Neuronal stem cell (in vitro differentiated cells): ENCODE results near the gene PAPLN.

Source experiments
- DNase-seq: peaks from one replicate; pipeline ENCODE4 v3.0.0-alpha.2; 2013; ENCODE audit warnings: low spot score
- H2AFZ ChIP-seq: one replicate; pipeline ENCODE4 v1.6.1; 2013; ENCODE audit warnings: mild to moderate bottlenecking, low read length, inconsistent platforms
- H2AK5ac ChIP-seq: 2 replicates; pipeline ENCODE4 v1.6.1; 2013; ENCODE audit warnings: low read depth, mild to moderate bottlenecking, inconsistent platforms, low read length, moderate library complexity, mixed read lengths
- H2BK120ac ChIP-seq: 2 replicates; pipeline ENCODE4 v1.6.1; 2013; ENCODE audit warnings: low read depth, mild to moderate bottlenecking, inconsistent platforms, low read length, moderate library complexity, mixed read lengths
- H2BK12ac ChIP-seq: one replicate; pipeline ENCODE4 v1.6.1; 2013; ENCODE audit warnings: low read length, inconsistent platforms
- H2BK15ac ChIP-seq: 2 replicates; pipeline ENCODE4 v1.6.1; 2013; ENCODE audit warnings: mild to moderate bottlenecking, low read length, inconsistent platforms, mixed read lengths
- H2BK5ac ChIP-seq: one replicate; pipeline ENCODE4 v1.6.1; 2013; ENCODE audit warnings: inconsistent platforms, mild to moderate bottlenecking, low read length, moderate library complexity
- H3K14ac ChIP-seq: one replicate; pipeline ENCODE4 v1.6.1; 2013; ENCODE audit warnings: low read length, inconsistent platforms
- H3K18ac ChIP-seq: 2 replicates; pipeline ENCODE4 v1.6.1; 2013; ENCODE audit warnings: low read length, inconsistent platforms
- H3K23ac ChIP-seq: 2 replicates; pipeline ENCODE4 v1.6.1; 2013; ENCODE audit warnings: low read depth, mild to moderate bottlenecking, mixed read lengths, low read length, inconsistent platforms; ENCODE audit not compliant: poor library complexity
- H3K27ac ChIP-seq: replicated peaks from 3 replicates; pipeline ENCODE4 v1.5.1; 2013; ENCODE audit warnings: low read length, inconsistent platforms
- H3K27me3 ChIP-seq, 3 experiments: 2 replicates each; pipeline ENCODE4 v1.6.1; 2013; ENCODE audit warnings: low read length in 3 of 3, mild to moderate bottlenecking in 2 of 3, inconsistent platforms in 1 of 3, low read depth in 1 of 3, mixed read lengths in 1 of 3, moderate library complexity in 1 of 3; ENCODE audit not compliant: control insufficient read depth in 3 of 3, insufficient read depth in 3 of 3
- H3K36me3 ChIP-seq, 2 donors: replicated peaks in 1 of 2; 2 replicates each; pipeline ENCODE4 v1.6.1; 2013; ENCODE audit warnings: low read length in 2 of 2; ENCODE audit not compliant: control insufficient read depth in 2 of 2, insufficient read depth in 2 of 2
- H3K4ac ChIP-seq: 2 replicates; pipeline ENCODE4 v1.6.1; 2013; ENCODE audit warnings: inconsistent platforms, mild to moderate bottlenecking, low read length, moderate library complexity
- H3K4me1 ChIP-seq, 2 donors: 1 replicate in 1 of 2; 2 replicates in 1 of 2; pipeline ENCODE4 v1.6.1; 2013; ENCODE audit warnings: low read length in 2 of 2, low read depth in 1 of 2; ENCODE audit not compliant: control insufficient read depth in 2 of 2, insufficient read depth in 1 of 2
- H3K4me2 ChIP-seq: one replicate; pipeline ENCODE4 v1.6.1; 2013; ENCODE audit warnings: mild to moderate bottlenecking, low read length, inconsistent platforms; ENCODE audit not compliant: insufficient read depth, poor library complexity, severe bottlenecking
- H3K4me3 ChIP-seq, 2 donors: 2 replicates each; pipeline ENCODE4 v1.5.1; 2013; ENCODE audit warnings: low read length in 2 of 2, mild to moderate bottlenecking in 2 of 2, inconsistent platforms in 1 of 2, moderate library complexity in 1 of 2
- H3K79me1 ChIP-seq: one replicate; pipeline ENCODE4 v1.6.1; 2013; ENCODE audit warnings: low read depth, mild to moderate bottlenecking, inconsistent platforms, low read length, moderate library complexity
- H3K9ac ChIP-seq: one replicate; pipeline ENCODE4 v1.6.1; 2013; ENCODE audit warnings: mild to moderate bottlenecking, low read depth, low read length, inconsistent platforms; ENCODE audit not compliant: poor library complexity
- H3K9me3 ChIP-seq, 2 donors: replicated peaks in 1 of 2; 2 replicates each; pipeline versions ENCODE3 to v1.6.1; 2013; ENCODE audit warnings: low read length in 2 of 2, mild to moderate bottlenecking in 2 of 2, inconsistent platforms in 1 of 2, low read depth in 1 of 2, mixed read lengths in 1 of 2, moderate library complexity in 1 of 2; ENCODE audit not compliant: control insufficient read depth in 2 of 2, insufficient read depth in 1 of 2
- H4K8ac ChIP-seq: one replicate; pipeline ENCODE4 v1.6.1; 2013; ENCODE audit warnings: low read depth, mild to moderate bottlenecking, inconsistent platforms, low read length, moderate library complexity
- H4K91ac ChIP-seq: one replicate; pipeline ENCODE4 v1.6.1; 2013; ENCODE audit warnings: low read length, low read depth, mild to moderate bottlenecking, inconsistent platforms; ENCODE audit not compliant: poor library complexity
- WGBS, 2 donors: extraction: QIAGEN DNeasy Blood & Tissue Kit; methylation state at CpG; one replicate each; pipeline ENCODE4 v1.1.7; 2013; ENCODE audit warnings: missing lambda C conversion rate in 2 of 2, mixed read lengths in 1 of 2; ENCODE audit not compliant: insufficient read length in 2 of 2, insufficient replicate concordance in 1 of 2; ENCODE audit errors: extremely low coverage in 2 of 2; 5-methylcytosine and 5-hydroxymethylcytosine counted together

PAPLN gene

DNA sequence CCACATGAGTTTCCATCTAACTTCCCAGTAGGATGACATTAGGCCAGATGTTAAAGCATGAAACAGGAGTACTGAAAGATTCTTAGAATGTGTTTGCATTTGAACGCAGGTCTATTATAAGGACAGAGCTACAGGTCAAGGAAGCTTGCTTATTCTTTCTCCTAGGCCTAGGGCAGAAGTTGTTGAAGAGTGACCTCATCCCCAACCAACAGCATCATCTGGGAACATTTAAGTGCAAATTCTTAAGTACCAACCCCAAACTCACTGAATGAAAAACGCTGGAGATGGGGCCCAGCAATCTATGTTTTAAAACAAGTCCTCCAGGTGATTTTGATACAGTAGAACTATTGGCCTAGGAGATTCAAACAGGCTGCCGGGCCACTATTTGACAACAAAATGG lies 52.4 kb downstream of the PAPLN start:
- H3K36me3 ChIP-seq, result peaks cover 4 to 38% of the 10 kb centered on the region in 2 donors
- no peaks in the 10 kb centered on the region for H3K79me1 ChIP-seq
- H3K27ac ChIP-seq, result no peak overlapping the region
- H3K27me3 ChIP-seq, result no peaks in the 10 kb centered on the region
- no peak overlapping the region for H3K4me3 ChIP-seq
- no peak overlapping the region for H4K8ac ChIP-seq
- H3K4me1 ChIP-seq, result no peaks in the 10 kb centered on the region
- H2AFZ ChIP-seq, result no peak overlapping the region
- H4K91ac ChIP-seq, result no peak overlapping the region
- H3K23ac ChIP-seq, result no peak overlapping the region
- DNase-seq, result no peak
- H3K4me2 ChIP-seq, result no peak overlapping the region
- H2BK120ac ChIP-seq, result no peak overlapping the region
- no peak overlapping the region for H2BK12ac ChIP-seq
- no peak overlapping the region for H2BK15ac ChIP-seq
- no peak overlapping the region for H3K4ac ChIP-seq
- no CpG with 5 or more reads among the region's 3 CpGs for WGBS, 2 donors
- no peak overlapping the region for H3K9ac ChIP-seq
- H2AK5ac ChIP-seq, result no peak overlapping the region
- H3K18ac ChIP-seq, result no peak overlapping the region
- H3K9me3 ChIP-seq, result no peaks in the 10 kb centered on the region
- no peak overlapping the region for H2BK5ac ChIP-seq
- no peak overlapping the region for H3K14ac ChIP-seq

DNA sequence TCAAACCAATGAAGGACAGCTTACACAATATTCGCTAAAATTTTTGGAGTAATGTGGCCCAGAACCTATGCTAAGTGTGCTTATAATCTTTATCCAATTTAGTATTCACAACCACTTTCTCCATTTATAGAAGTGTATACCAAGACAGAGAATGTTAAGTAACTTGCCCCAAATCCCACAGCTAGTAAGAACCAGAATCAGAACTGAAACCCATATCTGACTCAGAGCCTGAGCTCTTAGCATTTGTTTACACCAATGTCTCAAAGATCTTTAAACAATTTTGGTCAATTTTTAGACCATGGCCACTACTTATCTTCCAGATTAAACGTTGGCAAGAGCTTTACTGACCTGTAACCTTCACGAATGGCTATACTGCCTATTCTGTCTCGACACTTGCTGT lies 53.0 kb downstream of the PAPLN start:
- no peak overlapping the region for H2BK120ac ChIP-seq
- no CpG with 5 or more reads among the region's 4 CpGs for WGBS, 2 donors
- no peak overlapping the region for H3K9ac ChIP-seq

DNA sequence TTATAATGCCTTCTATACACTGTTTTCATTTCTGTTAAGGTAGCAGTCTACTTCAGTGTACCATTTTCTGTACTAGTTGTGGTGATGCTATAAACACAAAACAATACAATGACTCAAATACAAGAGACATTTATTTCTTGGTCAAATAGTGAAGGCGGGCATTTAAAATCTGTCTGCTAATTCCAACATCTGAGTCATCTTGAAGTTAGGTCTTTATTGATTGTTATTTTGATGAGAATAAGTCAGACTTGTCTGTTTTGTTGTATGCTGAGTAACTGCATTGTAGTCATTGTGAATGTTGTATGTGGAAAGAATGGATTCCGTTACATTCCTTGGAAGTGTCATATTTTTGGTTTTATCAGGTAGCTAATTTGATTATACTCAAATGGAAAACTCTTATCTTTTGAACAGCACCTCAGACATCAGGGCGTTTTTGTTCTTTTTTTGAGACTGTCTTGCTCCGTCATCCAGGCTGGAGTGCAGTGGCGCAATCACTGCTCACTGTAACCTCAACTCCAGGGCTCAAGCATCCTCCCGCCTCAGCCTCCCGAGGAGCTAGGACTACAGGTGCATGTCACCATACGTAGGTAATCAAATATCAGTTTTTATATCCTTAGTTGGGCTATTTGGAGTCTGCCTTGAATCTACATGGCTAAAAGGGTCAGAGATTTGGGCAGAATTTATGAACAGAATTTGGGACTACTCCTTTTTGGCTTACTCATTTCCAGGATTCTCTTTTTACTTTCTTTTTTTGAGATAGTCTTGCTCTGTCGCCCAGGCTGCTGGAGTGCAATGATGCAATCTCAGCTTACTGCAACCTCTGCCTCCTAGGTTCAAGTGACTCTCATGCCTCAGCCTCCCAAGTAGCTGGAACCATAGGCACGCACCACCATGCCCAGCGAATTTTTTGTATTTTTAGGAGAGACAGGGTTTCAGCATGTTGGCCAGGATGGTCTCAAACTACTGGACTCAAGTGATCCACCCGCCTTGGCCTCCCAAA lies 56.8 kb downstream of the PAPLN start:
- Histone ChIP-seq H3K27ac (no peak overlapping the region), H3K36me3 (peaks cover 4 to 17% of the 10 kb centered on the region in 2 donors), H3K4me3 (no peak overlapping the region), H2BK5ac (no peak overlapping the region), H2AK5ac (no peak overlapping the region), H2AFZ (no peak overlapping the region), H3K18ac (no peak overlapping the region), H3K4me1 (no peaks in the 10 kb centered on the region), H2BK12ac (no peak overlapping the region), H3K9ac (no peak overlapping the region), H2BK15ac (no peak overlapping the region), H3K23ac (no peak overlapping the region), H3K4ac (no peak overlapping the region), H3K4me2 (no peak overlapping the region), H3K79me1 (no peaks in the 10 kb centered on the region), H4K91ac (no peak overlapping the region), H3K14ac (no peak overlapping the region), H3K27me3 (no peaks in the 10 kb centered on the region), H2BK120ac (no peak overlapping the region), H4K8ac (no peak overlapping the region), H3K9me3 (no peaks in the 10 kb centered on the region)
- WGBS, 2 donors, result no CpG with 5 or more reads among the region's 12 CpGs
- DNase-seq, result no peak

More for the DNA sequence above, 53.0 kb downstream of the PAPLN start:
- H3K14ac ChIP-seq, result no peak overlapping the region
- no peak overlapping the region for H2BK5ac ChIP-seq
- DNase-seq, result no peak
- H3K4me2 ChIP-seq, result no peak overlapping the region
- H3K4me1 ChIP-seq, result no peaks in the 10 kb centered on the region
- no peak overlapping the region for H3K18ac ChIP-seq
- no peaks in the 10 kb centered on the region for H3K27me3 ChIP-seq
- no peak overlapping the region for H2AFZ ChIP-seq
- no peak overlapping the region for H3K23ac ChIP-seq
- no peak overlapping the region for H4K8ac ChIP-seq
- peaks cover 4 to 34% of the 10 kb centered on the region in 2 donors for H3K36me3 ChIP-seq
- H4K91ac ChIP-seq, result no peak overlapping the region
- H3K79me1 ChIP-seq, result no peaks in the 10 kb centered on the region
- no peak overlapping the region for H2BK12ac ChIP-seq
- H3K4me3 ChIP-seq, result no peak overlapping the region
- H3K9me3 ChIP-seq, result no peaks in the 10 kb centered on the region
- no peak overlapping the region for H2BK15ac ChIP-seq
- no peak overlapping the region for H3K4ac ChIP-seq
- no peak overlapping the region for H2AK5ac ChIP-seq
- H3K27ac ChIP-seq, result no peak overlapping the region

DNA sequence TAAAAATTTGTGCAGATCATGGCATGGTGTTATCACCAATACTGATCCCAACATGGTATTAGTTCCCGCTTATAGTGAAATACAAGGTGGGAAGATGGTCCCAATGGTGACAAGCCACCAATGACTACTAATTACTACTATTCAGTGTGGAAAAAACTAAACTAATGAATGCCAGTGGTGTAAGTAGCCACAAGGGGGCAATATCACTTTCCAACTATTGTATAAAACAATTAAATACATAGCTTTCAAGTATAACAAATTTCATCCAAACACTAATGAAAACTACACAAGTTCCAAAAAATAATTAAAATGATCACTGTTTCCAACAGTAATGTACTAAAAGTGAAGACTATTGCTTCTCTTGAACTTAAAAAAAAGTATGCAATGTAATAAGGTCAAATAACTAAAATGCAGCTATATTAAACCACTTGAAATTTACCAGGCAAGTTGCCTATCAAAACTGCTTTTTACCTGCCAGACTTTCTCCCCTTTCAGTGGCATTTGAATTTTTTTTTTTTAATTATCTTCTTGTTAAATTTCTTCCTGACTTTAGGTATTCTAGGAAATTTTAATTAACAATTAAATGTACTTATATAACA lies 58.0 kb downstream of the PAPLN start:
- no peaks in the 10 kb centered on the region for H3K4me1 ChIP-seq
- no peak overlapping the region for H3K9ac ChIP-seq
- no peaks in the 10 kb centered on the region for H3K9me3 ChIP-seq
- H3K27me3 ChIP-seq, result no peaks in the 10 kb centered on the region
- H4K8ac ChIP-seq, result no peak overlapping the region
- H3K79me1 ChIP-seq, result no peaks in the 10 kb centered on the region
- no peak overlapping the region for H2AFZ ChIP-seq
- H2AK5ac ChIP-seq, result no peak overlapping the region
- H3K36me3 ChIP-seq, result peaks cover 4 to 16% of the 10 kb centered on the region in 2 donors
- no peak for DNase-seq
- no peak overlapping the region for H3K14ac ChIP-seq
- no peak overlapping the region for H3K23ac ChIP-seq
- H2BK12ac ChIP-seq, result no peak overlapping the region
- no peak overlapping the region for H2BK5ac ChIP-seq
- no peak overlapping the region for H4K91ac ChIP-seq
- H2BK120ac ChIP-seq, result no peak overlapping the region
- no peak overlapping the region for H2BK15ac ChIP-seq
- H3K4me2 ChIP-seq, result no peak overlapping the region
- H3K18ac ChIP-seq, result no peak overlapping the region
- no CpG with 5 or more reads among the region's 1 CpG for WGBS, 2 donors
- H3K4me3 ChIP-seq, result no peak overlapping the region
- no peak overlapping the region for H3K4ac ChIP-seq
- no peak overlapping the region for H3K27ac ChIP-seq
